IMR-90 (cell line): ENCODE measurements around the gene MRPS35. TPM values are rescaled to one million over a fixed set of nuclear protein-coding genes. Genes with fewer than 3 reads are reported as not detected.

Experiments
- ATAC-seq: fragments of 200-7000 bp; cut with Tn5 transposase; 2 replicates; pipeline ENCODE4 v1.9.1; 2020; ENCODE audit warnings: low read depth, mild to moderate bottlenecking, moderate library complexity
- BruUV-seq: library from RNA; stranded (reverse); fragments of 400-500 nt; replicated peaks from 2 replicates; lab custom pipeline; 2021; lab: Mats Ljungman, UMichigan
- CTCF ChIA-PET: fragments of 300-600 bp; formaldehyde crosslinking; extraction: SDS; loops from one replicate; lab custom pipeline; 2021; ENCODE audit warnings: antibody characterized with exemption; lab: Yijun Ruan, JAX
- POLR2A ChIA-PET: fragments of 300-600 bp; sonication (Branson Sonifier 250); formaldehyde crosslinking; loops from one replicate; lab custom pipeline; 2022; ENCODE audit warnings: antibody characterized with exemption; ENCODE audit not compliant: unreplicated experiment; lab: Charles Lee
- DNase-seq: peaks from one replicate; pipeline ENCODE4 v3.0.0; 2013
- H2AFZ ChIP-seq: replicated peaks from 2 replicates; pipeline ENCODE3; 2013; ENCODE audit warnings: low read length, mild to moderate bottlenecking; ENCODE audit not compliant: poor library complexity
- H2AK5ac ChIP-seq: 2 replicates; pipeline ENCODE4 v1.6.1; 2013; ENCODE audit warnings: low read depth, low read length, inconsistent platforms
- H2AK9ac ChIP-seq: replicated peaks from 2 replicates; pipeline ENCODE3; 2013; ENCODE audit warnings: mild to moderate bottlenecking, low read depth, low read length, moderate library complexity; ENCODE audit not compliant: poor library complexity
- H2BK120ac ChIP-seq: 2 replicates; pipeline ENCODE4 v1.6.1; 2013; ENCODE audit warnings: low read depth, low read length, inconsistent platforms
- H2BK15ac ChIP-seq: 3 replicates; pipeline ENCODE4 v1.6.1; 2013; ENCODE audit warnings: low read depth, low read length, inconsistent platforms
- H2BK20ac ChIP-seq: 2 replicates; pipeline ENCODE4 v1.6.1; 2013; ENCODE audit warnings: low read depth, mild to moderate bottlenecking, inconsistent platforms, low read length, moderate library complexity
- H2BK5ac ChIP-seq: 2 replicates; pipeline ENCODE4 v1.6.1; 2013; ENCODE audit warnings: mild to moderate bottlenecking, low read depth, low read length, inconsistent platforms; ENCODE audit not compliant: poor library complexity, severe bottlenecking
- H3K14ac ChIP-seq: replicated peaks from 2 replicates; pipeline ENCODE4 v1.6.1; 2013; ENCODE audit warnings: low read depth, low read length, inconsistent platforms
- H3K18ac ChIP-seq: 2 replicates; pipeline ENCODE4 v1.6.1; 2013; ENCODE audit warnings: low read depth, low read length, control low read depth
- H3K23ac ChIP-seq: 2 replicates; pipeline ENCODE4 v1.6.1; 2013; ENCODE audit warnings: low read depth, low read length, inconsistent platforms
- H3K27ac ChIP-seq: 2 replicates; pipeline ENCODE4 v1.5.1; 2013; ENCODE audit warnings: mild to moderate bottlenecking, control low read depth, low read length; ENCODE audit not compliant: insufficient read depth
- H3K27me3 ChIP-seq: 2 replicates; pipeline ENCODE4 v1.6.1; 2013; ENCODE audit warnings: low read length; ENCODE audit not compliant: control insufficient read depth, insufficient read depth
- H3K36me3 ChIP-seq: 2 replicates; pipeline ENCODE4 v1.6.1; 2013; ENCODE audit warnings: low read length, mixed read lengths; ENCODE audit not compliant: control insufficient read depth, insufficient read depth
- H3K4ac ChIP-seq: 2 replicates; pipeline ENCODE4 v1.6.1; 2013; ENCODE audit warnings: low read depth, low read length, inconsistent platforms
- H3K4me1 ChIP-seq: 2 replicates; pipeline ENCODE4 v1.6.1; 2013; ENCODE audit warnings: low read length, mixed read lengths; ENCODE audit not compliant: control insufficient read depth, insufficient read depth
- H3K4me2 ChIP-seq: 2 replicates; pipeline ENCODE4 v1.6.1; 2013; ENCODE audit warnings: low read depth, mild to moderate bottlenecking, control low read depth, low read length, moderate library complexity
- H3K4me3 ChIP-seq: 2 replicates; pipeline ENCODE4 v1.5.1; 2013; ENCODE audit warnings: low read depth, mild to moderate bottlenecking, control low read depth, low read length, moderate library complexity; ENCODE audit not compliant: insufficient read depth
- H3K56ac ChIP-seq: 2 replicates; pipeline ENCODE4 v1.6.1; 2013; ENCODE audit warnings: low read length, inconsistent platforms; ENCODE audit not compliant: insufficient read depth; ENCODE audit errors: extremely low read depth
- H3K79me1 ChIP-seq, 2 experiments: 2 replicates each; pipeline ENCODE4 v1.6.1; 2013; ENCODE audit warnings: low read length in 2 of 2, inconsistent platforms in 1 of 2, low read depth in 1 of 2
- H3K9ac ChIP-seq: 2 replicates; pipeline ENCODE4 v1.6.1; 2013; ENCODE audit warnings: low read depth, low read length, control low read depth
- H3K9me1 ChIP-seq: 2 replicates; pipeline ENCODE4 v1.6.1; 2013; ENCODE audit warnings: low read length, inconsistent platforms; ENCODE audit not compliant: insufficient read depth
- H3K9me3 ChIP-seq: 2 replicates; pipeline ENCODE4 v1.6.1; 2013; ENCODE audit warnings: low read length; ENCODE audit not compliant: control insufficient read depth, insufficient read depth
- H4K20me1 ChIP-seq: 2 replicates; pipeline ENCODE4 v1.6.1; 2013; ENCODE audit warnings: low read length, inconsistent platforms; ENCODE audit not compliant: insufficient read depth
- H4K5ac ChIP-seq: 2 replicates; pipeline ENCODE4 v1.6.1; 2013; ENCODE audit warnings: mild to moderate bottlenecking, low read depth, low read length, control low read depth
- H4K8ac ChIP-seq, 2 experiments: 2 replicates each; pipeline ENCODE4 v1.6.1; 2013; ENCODE audit warnings: low read depth in 2 of 2, low read length in 2 of 2, control low read depth in 1 of 2, inconsistent platforms in 1 of 2
- H4K91ac ChIP-seq: 2 replicates; pipeline ENCODE4 v1.6.1; 2013; ENCODE audit warnings: low read depth, low read length, inconsistent platforms; ENCODE audit not compliant: insufficient read depth
- BHLHE40 ChIP-seq: fragments of 150-350 bp; IDR thresholded peaks from 2 replicates; pipeline ENCODE4 v1.6.1; 2016; ENCODE audit warnings: mild to moderate bottlenecking, low read depth, low read length
- MAZ ChIP-seq: IDR thresholded peaks from 2 replicates; pipeline ENCODE4 v1.6.1; 2012; ENCODE audit warnings: low read depth, mild to moderate bottlenecking, low read length, improper control_type of control experiment, moderate library complexity, borderline replicate concordance
- POLR2A ChIP-seq: IDR thresholded peaks from 2 replicates; pipeline ENCODE4 v1.6.1; 2012; ENCODE audit warnings: mild to moderate bottlenecking, low read depth, low read length
- USF2 ChIP-seq: fragments of 150-350 bp; IDR thresholded peaks from 2 replicates; pipeline ENCODE4 v1.6.1; 2017; ENCODE audit warnings: mild to moderate bottlenecking, antibody characterized with exemption, low read length, low read depth
- WGBS, 2 experiments: methylation state at CpG; one replicate each; pipeline versions ENCODE4 v1.1.5 to v1.1.7; 2013; ENCODE audit warnings: missing lambda C conversion rate in 2 of 2; ENCODE audit not compliant: insufficient read length in 1 of 2; ENCODE audit errors: extremely low coverage in 2 of 2; 5-methylcytosine and 5-hydroxymethylcytosine counted together
- dilution Hi-C: fragments of 300-500 bp; cut with HindIII; formaldehyde crosslinking; loops from one replicate; pipeline ENCODE4 v1.14.3; 2018; ENCODE audit warnings: low sequenced_read_pairs; ENCODE audit not compliant: unreplicated experiment
- in situ Hi-C: fragments of 300-500 bp; cut with MboI; formaldehyde crosslinking; loops from 3 replicates; pipeline ENCODE4 v1.14.3; 2019; ENCODE audit warnings: low sequenced_read_pairs, inconsistent platforms, mixed read lengths
- intact Hi-C: fragments of 100-400 bp; cut with micrococcal nuclease; formaldehyde crosslinking; loops from 2 replicates; pipeline ENCODE4 v1.10.0; 2022
- polyA plus RNA-seq, 3 experiments: library from polyadenylated mRNA; depleted of rRNA; stranded (reverse); fragments of >200 nt; gene quantifications; 2 replicates each; pipeline ENCODE4 v1.2.3, GENCODE V29; 2012; ENCODE audit warnings: low replicate concordance in 1 of 3
- total RNA-seq: library from RNA; depleted of rRNA; stranded (reverse); fragments of >200 nt; gene quantifications from 2 replicates; pipeline ENCODE4 v1.2.3, GENCODE V29; 2012
- TF ChIP-seq, protein P1 (sequence below): conservative IDR thresholded peaks from 2 replicates; pipeline ENCODE4 v1.5.1; 2012; ENCODE audit warnings: mild to moderate bottlenecking, low read depth, low read length, improper control_type of control experiment

The MRPS35 gene
- total and polyA plus RNA-seq, 2 of the 4 experiments (the other 2 are of a cell fraction): 27.4 to 40.1 TPM

DNA sequence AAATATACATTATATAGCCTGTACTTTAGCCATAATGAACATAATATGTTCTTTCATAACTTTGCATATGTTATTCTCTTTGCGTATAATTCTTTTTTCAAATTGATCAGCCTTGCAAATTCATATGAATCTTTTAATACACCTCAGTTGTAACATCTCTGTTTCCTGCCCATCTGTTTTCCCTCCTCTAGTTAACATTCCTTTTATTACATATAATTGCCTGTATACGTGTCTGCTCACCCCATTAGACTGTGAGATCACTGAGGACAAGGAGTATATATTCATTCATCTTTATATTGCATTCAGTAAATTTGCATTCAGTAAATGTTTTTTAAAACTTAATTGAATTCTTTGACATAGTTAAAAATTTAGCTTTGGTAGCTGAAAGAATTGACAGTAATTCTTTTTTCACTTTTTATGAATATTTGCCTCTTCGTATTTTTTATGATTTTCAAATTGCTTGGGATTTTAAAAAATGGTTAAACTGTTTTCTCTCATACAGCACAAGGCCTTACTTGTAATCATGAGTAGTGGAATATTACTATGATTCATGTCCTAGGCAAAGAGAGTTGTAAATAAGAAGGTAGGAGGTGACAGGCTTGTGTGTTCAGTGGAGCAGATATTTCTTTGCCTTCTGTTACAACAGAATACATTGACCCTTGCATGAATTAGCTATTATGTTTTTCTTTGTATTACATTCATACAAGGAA is 36.6 kb downstream of the MRPS35 start:
- Histone ChIP-seq H3K79me1 (peaks cover 25 to 46% of the 10 kb centered on the region in 2 experiments), H3K27me3 (no peaks in the 10 kb centered on the region), H3K23ac (no peak overlapping the region), H3K9me1 (peaks cover 8% of the 10 kb centered on the region; the same call in 1 of the 2 replicates), H3K4me1 (peaks cover 6% of the 10 kb centered on the region), H3K36me3 (peaks cover 14% of the 10 kb centered on the region), H2BK120ac (no peak overlapping the region), H3K4ac (no peak overlapping the region), H3K9me3 (no peaks in the 10 kb centered on the region), H2AFZ (no peak overlapping the region), H3K4me3 (no peak overlapping the region), H4K91ac (no peak overlapping the region), H3K18ac (no peak overlapping the region), H2BK15ac (no peak overlapping the region), H4K5ac (no peak overlapping the region), H2BK5ac (peak overlapping the region; percentile 72), H2AK5ac (no peak overlapping the region), H2BK20ac (no peak overlapping the region), H3K9ac (peak overlapping the region; percentile 42; the same call in 1 of the 2 replicates), H3K56ac (no peak overlapping the region), H4K20me1 (peaks cover 6% of the 10 kb centered on the region; the same call in 1 of the 2 replicates), H2AK9ac (no peak overlapping the region), H4K8ac (no peak overlapping the region), H3K14ac (no peak overlapping the region), H3K27ac (no peak overlapping the region), H3K4me2 (no peak overlapping the region)
- ATAC-seq (peak; percentile 53; the same call in 1 of the 2 replicates), DNase-seq (peak; percentile 42)
- ChIA-PET CTCF (no interaction called here), POLR2A (interaction anchor here (0.6 kb wide), 1 partner anchor 12 kb away, joined by 4 read pairs; no protein-coding TSS in a partner anchor)
- dilution Hi-C loops: no loop called here
- in situ Hi-C loops: loop anchor here (10.0 to 25.0 kb wide), 2 partner anchors 428 to 1240 kb away; no protein-coding TSS in a partner anchor
- TF ChIP-seq MAZ: no peak
- TF ChIP-seq BHLHE40: no peak
- TF ChIP-seq POLR2A: no peak
- TF ChIP-seq, protein P1, sequence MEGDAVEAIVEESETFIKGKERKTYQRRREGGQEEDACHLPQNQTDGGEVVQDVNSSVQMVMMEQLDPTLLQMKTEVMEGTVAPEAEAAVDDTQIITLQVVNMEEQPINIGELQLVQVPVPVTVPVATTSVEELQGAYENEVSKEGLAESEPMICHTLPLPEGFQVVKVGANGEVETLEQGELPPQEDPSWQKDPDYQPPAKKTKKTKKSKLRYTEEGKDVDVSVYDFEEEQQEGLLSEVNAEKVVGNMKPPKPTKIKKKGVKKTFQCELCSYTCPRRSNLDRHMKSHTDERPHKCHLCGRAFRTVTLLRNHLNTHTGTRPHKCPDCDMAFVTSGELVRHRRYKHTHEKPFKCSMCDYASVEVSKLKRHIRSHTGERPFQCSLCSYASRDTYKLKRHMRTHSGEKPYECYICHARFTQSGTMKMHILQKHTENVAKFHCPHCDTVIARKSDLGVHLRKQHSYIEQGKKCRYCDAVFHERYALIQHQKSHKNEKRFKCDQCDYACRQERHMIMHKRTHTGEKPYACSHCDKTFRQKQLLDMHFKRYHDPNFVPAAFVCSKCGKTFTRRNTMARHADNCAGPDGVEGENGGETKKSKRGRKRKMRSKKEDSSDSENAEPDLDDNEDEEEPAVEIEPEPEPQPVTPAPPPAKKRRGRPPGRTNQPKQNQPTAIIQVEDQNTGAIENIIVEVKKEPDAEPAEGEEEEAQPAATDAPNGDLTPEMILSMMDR: no peak
- no peak for TF ChIP-seq USF2
- intact Hi-C loops: no loop called here
- BruUV-seq: no TSS peak
- no CpG with 5 or more reads among the region's 3 CpGs for WGBS, 2 experiments
